ENCODE results near the gene HECTD2. TPM values are rescaled to one million over a fixed set of nuclear protein-coding genes. Genes with fewer than 3 reads are reported as not detected.
"Not testable (repeated sequence)": the region's sequence is repeated elsewhere in the genome, so short reads cannot be mapped to it uniquely, and the experiment has no call there.

Gene HECTD2
- total and polyA plus RNA-seq, 4 donors, result 6.0 to 25.5 (median 19.8) TPM

DNA sequence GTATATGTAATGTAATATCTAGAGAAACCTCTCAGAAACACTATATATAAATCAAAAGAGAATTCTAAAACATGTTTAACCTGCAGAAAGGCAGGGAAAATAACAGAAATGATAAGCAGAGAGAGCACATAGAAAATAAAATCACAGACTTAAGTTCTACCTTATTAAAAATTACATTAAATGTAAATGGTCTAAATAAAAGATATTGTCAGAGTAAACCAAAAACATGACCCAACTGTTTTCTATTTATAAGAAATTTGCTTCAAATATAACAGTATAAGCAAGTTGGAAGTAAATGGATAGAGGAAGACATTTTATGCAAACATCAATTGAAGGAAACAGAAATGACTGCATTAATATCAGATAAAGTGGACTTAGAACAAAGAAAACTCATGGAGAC lies 43.4 kb downstream of the HECTD2 start:
- Histone ChIP-seq H3K9me3 (ENCODE audit: control insufficient read depth, low read length) (peaks cover 2% of the 10 kb centered on the region), H3K27ac (ENCODE audit: low read depth in 1 of 2, low read length in 2 of 2) (no peak overlapping the region), H3K4me3 (ENCODE audit: low read length in 2 of 2) (no peak overlapping the region), H3K36me3 (ENCODE audit: control insufficient read depth in 1 of 2, insufficient read depth in 2 of 2, low read length in 1 of 2) (no peaks in the 10 kb centered on the region), H3K4me1 (ENCODE audit: control insufficient read depth in 1 of 2, insufficient read depth in 2 of 2, low read length in 2 of 2) (no peaks in the 10 kb centered on the region), H3K27me3 (ENCODE audit: control insufficient read depth in 1 of 2, insufficient read depth in 2 of 2, low read length in 1 of 2) (no peaks in the 10 kb centered on the region)
- ATAC-seq (ENCODE audit: low FRiP score) (no peak), DNase-seq (no peak)
- intact Hi-C loops (cut with DNase I), result no loop called here

- H3K4me1 ChIP-seq (ENCODE audit: control insufficient read depth in 1 of 2, insufficient read depth in 2 of 2, low read length in 2 of 2); H3K4me3 ChIP-seq (ENCODE audit: low read length in 2 of 2); intact Hi-C loops (cut with DNase I); H3K36me3 ChIP-seq (ENCODE audit: control insufficient read depth in 1 of 2, insufficient read depth in 2 of 2, low read length in 1 of 2); ATAC-seq (ENCODE audit: low FRiP score); H3K9me3 ChIP-seq (ENCODE audit: control insufficient read depth, low read length); H3K27me3 ChIP-seq (ENCODE audit: control insufficient read depth in 1 of 2, insufficient read depth in 2 of 2, low read length in 1 of 2); DNase-seq; H3K27ac ChIP-seq (ENCODE audit: low read depth in 1 of 2, low read length in 2 of 2): not testable (repeated sequence)
- 100% methylated on average over 1 of the region's 1 CpG for WGBS, 2 donors
These were observed 45.0 kb downstream of the HECTD2 start for GRCh38 chr10:91455135-91455534.

GRCh38 chr10:91460681-91461080 lies 50.5 kb downstream of the HECTD2 start:
- WGBS, 2 donors, result 56 to 57% methylated on average over 3 of the region's 3 CpGs

DNA sequence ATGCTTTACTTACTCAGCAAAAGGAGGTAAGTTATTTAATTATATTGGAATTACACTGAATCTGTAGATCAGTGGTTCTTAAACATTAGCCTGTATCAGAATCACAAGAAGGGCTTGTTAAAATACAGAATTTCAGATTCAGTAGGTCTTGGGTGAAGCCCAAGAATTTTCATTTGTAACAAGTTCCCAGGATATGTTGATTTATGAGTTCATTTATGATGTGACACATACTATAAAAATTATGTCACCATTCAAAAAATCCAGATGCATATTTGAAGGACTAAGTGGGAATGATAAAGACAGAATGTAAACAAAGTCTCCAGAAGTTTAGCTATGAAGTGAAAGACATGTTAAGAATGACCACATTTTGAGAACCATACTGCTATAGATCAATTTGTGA lies 52.3 kb downstream of the HECTD2 start:
- no peak for DNase-seq
- H3K36me3 ChIP-seq (ENCODE audit: control insufficient read depth in 1 of 2, insufficient read depth in 2 of 2, low read length in 1 of 2), result peaks cover 6 to 7% of the 10 kb centered on the region in 2 donors

More at GRCh38 chr10:91460681-91461080, 50.5 kb downstream of the HECTD2 start:
- peaks cover 2% of the 10 kb centered on the region for H3K9me3 ChIP-seq (ENCODE audit: control insufficient read depth, low read length)
- intact Hi-C loops (cut with DNase I), result no loop called here
- peaks cover 2 to 7% of the 10 kb centered on the region in 2 donors for H3K36me3 ChIP-seq (ENCODE audit: control insufficient read depth in 1 of 2, insufficient read depth in 2 of 2, low read length in 1 of 2)
- no peak for ATAC-seq (ENCODE audit: low FRiP score)
- no peaks in the 10 kb centered on the region for H3K27me3 ChIP-seq (ENCODE audit: control insufficient read depth in 1 of 2, insufficient read depth in 2 of 2, low read length in 1 of 2)
- H3K4me1 ChIP-seq (ENCODE audit: control insufficient read depth in 1 of 2, insufficient read depth in 2 of 2, low read length in 2 of 2), result no peaks in the 10 kb centered on the region
- H3K27ac ChIP-seq (ENCODE audit: low read depth in 1 of 2, low read length in 2 of 2), result no peak overlapping the region
- H3K4me3 ChIP-seq (ENCODE audit: low read length in 2 of 2), result no peak overlapping the region
- DNase-seq, result no peak

DNA sequence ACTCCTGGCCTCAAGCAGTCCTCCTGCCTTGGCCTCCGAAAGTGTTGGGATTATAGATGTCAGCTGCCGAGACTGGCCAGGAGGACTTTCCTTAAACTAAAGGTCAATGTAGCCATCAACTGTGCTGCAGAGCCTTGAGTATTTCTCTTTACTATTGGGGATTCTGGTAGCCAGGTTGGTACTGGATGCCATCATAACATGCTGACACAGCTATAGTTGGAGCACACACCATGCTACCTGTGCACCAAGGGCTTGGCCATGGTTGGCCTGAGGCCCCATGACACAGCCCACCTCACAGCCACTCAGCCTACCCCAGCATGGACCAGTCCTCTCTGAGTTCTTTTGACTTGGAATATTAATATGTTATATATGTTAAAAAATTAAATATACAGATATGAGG lies 54.4 kb downstream of the HECTD2 start:
- H3K27ac ChIP-seq (ENCODE audit: low read depth in 1 of 2, low read length in 2 of 2), result no peak overlapping the region
- 99 to 100% methylated on average over 2 of the region's 2 CpGs for WGBS, 2 donors

More for the DNA sequence above, 52.3 kb downstream of the HECTD2 start:
- H3K9me3 ChIP-seq (ENCODE audit: control insufficient read depth, low read length), result peaks cover 2% of the 10 kb centered on the region
- intact Hi-C loops (cut with DNase I), result no loop called here
- H3K4me1 ChIP-seq (ENCODE audit: control insufficient read depth in 1 of 2, insufficient read depth in 2 of 2, low read length in 2 of 2), result no peaks in the 10 kb centered on the region
- H3K27me3 ChIP-seq (ENCODE audit: control insufficient read depth in 1 of 2, insufficient read depth in 2 of 2, low read length in 1 of 2), result no peaks in the 10 kb centered on the region
- no peak for ATAC-seq (ENCODE audit: low FRiP score)
- no peak overlapping the region for H3K4me3 ChIP-seq (ENCODE audit: low read length in 2 of 2)
- H3K27ac ChIP-seq (ENCODE audit: low read depth in 1 of 2, low read length in 2 of 2), result no peak overlapping the region

GRCh38 chr10:91465261-91465660 lies 55.1 kb downstream of the HECTD2 start:
- no peak for DNase-seq
- no peaks in the 10 kb centered on the region for H3K27me3 ChIP-seq (ENCODE audit: control insufficient read depth in 1 of 2, insufficient read depth in 2 of 2, low read length in 1 of 2)
- peaks cover 6 to 7% of the 10 kb centered on the region in 2 donors for H3K36me3 ChIP-seq (ENCODE audit: control insufficient read depth in 1 of 2, insufficient read depth in 2 of 2, low read length in 1 of 2)
- no peak overlapping the region for H3K27ac ChIP-seq (ENCODE audit: low read depth in 1 of 2, low read length in 2 of 2)
- 99 to 100% methylated on average over 1 of the region's 1 CpG for WGBS, 2 donors
- H3K4me1 ChIP-seq (ENCODE audit: control insufficient read depth in 1 of 2, insufficient read depth in 2 of 2, low read length in 2 of 2), result no peaks in the 10 kb centered on the region
- no peak overlapping the region for H3K4me3 ChIP-seq (ENCODE audit: low read length in 2 of 2)
- peaks cover 2% of the 10 kb centered on the region for H3K9me3 ChIP-seq (ENCODE audit: control insufficient read depth, low read length)
- ATAC-seq (ENCODE audit: low FRiP score), result no peak
- intact Hi-C loops (cut with DNase I), result no loop called here

More for the DNA sequence above, 54.4 kb downstream of the HECTD2 start:
- no peak for DNase-seq
- Histone ChIP-seq H3K4me1 (ENCODE audit: control insufficient read depth in 1 of 2, insufficient read depth in 2 of 2, low read length in 2 of 2) (no peaks in the 10 kb centered on the region), H3K36me3 (ENCODE audit: control insufficient read depth in 1 of 2, insufficient read depth in 2 of 2, low read length in 1 of 2) (peaks cover 6 to 7% of the 10 kb centered on the region in 2 donors), H3K27me3 (ENCODE audit: control insufficient read depth in 1 of 2, insufficient read depth in 2 of 2, low read length in 1 of 2) (no peaks in the 10 kb centered on the region), H3K4me3 (ENCODE audit: low read length in 2 of 2) (no peak overlapping the region), H3K9me3 (ENCODE audit: control insufficient read depth, low read length) (peaks cover 2% of the 10 kb centered on the region)
- ATAC-seq (ENCODE audit: low FRiP score), result no peak
- intact Hi-C loops (cut with DNase I), result no loop called here

- H3K4me3 ChIP-seq (ENCODE audit: low read length in 2 of 2), result no peak overlapping the region
- H3K4me1 ChIP-seq (ENCODE audit: control insufficient read depth in 1 of 2, insufficient read depth in 2 of 2, low read length in 2 of 2), result no peaks in the 10 kb centered on the region
- intact Hi-C loops (cut with DNase I), result no loop called here
- peaks cover 2% of the 10 kb centered on the region for H3K9me3 ChIP-seq (ENCODE audit: control insufficient read depth, low read length)
- no peaks in the 10 kb centered on the region for H3K27me3 ChIP-seq (ENCODE audit: control insufficient read depth in 1 of 2, insufficient read depth in 2 of 2, low read length in 1 of 2)
- no peak overlapping the region for H3K27ac ChIP-seq (ENCODE audit: low read depth in 1 of 2, low read length in 2 of 2)
- 98% methylated on average over 4 of the region's 4 CpGs for WGBS, 2 donors
- peaks cover 6 to 7% of the 10 kb centered on the region in 2 donors for H3K36me3 ChIP-seq (ENCODE audit: control insufficient read depth in 1 of 2, insufficient read depth in 2 of 2, low read length in 1 of 2)
- ATAC-seq (ENCODE audit: low FRiP score), result no peak
- peak in 1 of 2 donors; percentile 51 for DNase-seq
These were observed 57.0 kb downstream of the HECTD2 start for GRCh38 chr10:91467114-91467513.

- Histone ChIP-seq H3K4me1 (ENCODE audit: control insufficient read depth in 1 of 2, insufficient read depth in 2 of 2, low read length in 2 of 2) (no peaks in the 10 kb centered on the region), H3K36me3 (ENCODE audit: control insufficient read depth in 1 of 2, insufficient read depth in 2 of 2, low read length in 1 of 2) (peaks cover 0 to 4% of the 10 kb centered on the region in 2 donors), H3K27me3 (ENCODE audit: control insufficient read depth in 1 of 2, insufficient read depth in 2 of 2, low read length in 1 of 2) (no peaks in the 10 kb centered on the region), H3K4me3 (ENCODE audit: low read length in 2 of 2) (no peak overlapping the region), H3K9me3 (ENCODE audit: control insufficient read depth, low read length) (no peaks in the 10 kb centered on the region), H3K27ac (ENCODE audit: low read depth in 1 of 2, low read length in 2 of 2) (no peak overlapping the region)
- intact Hi-C loops (cut with DNase I), result no loop called here
- no peak for DNase-seq
- WGBS, 2 donors, result 97 to 100% methylated on average over 1 of the region's 1 CpG
- no peak for ATAC-seq (ENCODE audit: low FRiP score)
These were observed 61.5 kb downstream of the HECTD2 start for GRCh38 chr10:91471602-91472001.

DNA sequence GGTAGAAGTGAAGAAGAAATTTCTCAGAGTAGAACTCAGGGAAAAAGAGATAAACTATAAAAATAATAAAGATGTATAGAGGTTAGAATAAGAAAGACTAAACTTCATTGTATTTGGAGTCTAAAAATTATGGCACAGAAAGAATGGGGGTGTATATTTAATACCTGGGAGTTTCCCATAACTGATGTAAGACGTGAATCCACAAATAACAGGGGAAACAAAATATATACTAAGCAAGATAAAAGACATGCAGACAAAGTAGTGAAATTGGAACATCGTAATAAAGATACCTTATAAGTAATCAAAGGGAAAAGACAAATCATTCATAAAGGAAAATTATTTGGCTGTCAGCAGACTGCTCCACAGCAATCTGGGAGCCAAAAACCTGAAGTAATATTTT lies 62.8 kb downstream of the HECTD2 start:
- no peak for ATAC-seq (ENCODE audit: low FRiP score)
- Histone ChIP-seq H3K27me3 (ENCODE audit: control insufficient read depth in 1 of 2, insufficient read depth in 2 of 2, low read length in 1 of 2) (no peaks in the 10 kb centered on the region), H3K4me3 (ENCODE audit: low read length in 2 of 2) (no peak overlapping the region), H3K27ac (ENCODE audit: low read depth in 1 of 2, low read length in 2 of 2) (no peak overlapping the region), H3K4me1 (ENCODE audit: control insufficient read depth in 1 of 2, insufficient read depth in 2 of 2, low read length in 2 of 2) (no peaks in the 10 kb centered on the region), H3K9me3 (ENCODE audit: control insufficient read depth, low read length) (no peaks in the 10 kb centered on the region), H3K36me3 (ENCODE audit: control insufficient read depth in 1 of 2, insufficient read depth in 2 of 2, low read length in 1 of 2) (no peaks in the 10 kb centered on the region)
- DNase-seq, result no peak
- 94 to 96% methylated on average over 2 of the region's 2 CpGs for WGBS, 2 donors
- intact Hi-C loops (cut with DNase I), result no loop called here

Data from aorta (tissue), 5 donors.